ENCODE results near the gene SPSB1. TPM values are rescaled to one million over a fixed set of nuclear protein-coding genes. Genes with fewer than 3 reads are reported as not detected.

Gene SPSB1
- polyA plus RNA-seq, 1 donor (not counting 4 experiments of a cell fraction or from before 2014, with no cell fraction given): 19.8 TPM

GRCh38 chr1:9267827-9268581 lies 24.7 kb upstream of the SPSB1 start:
- H3K27ac ChIP-seq (ENCODE audit: control insufficient read depth, insufficient read depth, low read length): no peak overlapping the region
- no peaks in the 10 kb centered on the region for H3K36me3 ChIP-seq (ENCODE audit: control insufficient read depth in 2 of 2, extremely low read depth in 1 of 2, insufficient read depth in 2 of 2, low read length in 2 of 2)
- no peak for TF ChIP-seq EZH2 (IDR thresholded peaks at IDR 0.05; ENCODE audit: low read length)
- TF ChIP-seq CTCF (optimal IDR thresholded peaks at IDR 0.05 in 1 of 3, IDR thresholded peaks at IDR 0.05 in 1 of 3, conservative IDR thresholded peaks at IDR 0.05 in 1 of 3; ENCODE audit: extremely low read depth in 1 of 3, insufficient read depth in 2 of 3, low read length in 3 of 3): no peak
- dilution Hi-C loops (cut with MboI; ENCODE audit: extremely low pct_ligation_motif_present, low sequenced_read_pairs): no loop called here
- no peak for FAIRE-seq
- H3K9ac ChIP-seq (ENCODE audit: control insufficient read depth, extremely low read depth, insufficient read depth, low read length): no peak overlapping the region
- DNase-seq (ENCODE audit: low read depth, low spot score): no peak
- no peak overlapping the region for H2AFZ ChIP-seq (ENCODE audit: control insufficient read depth, low read length)
- no peaks in the 10 kb centered on the region for H4K20me1 ChIP-seq (ENCODE audit: control insufficient read depth, extremely low read depth, insufficient read depth, low read length)
- no peak overlapping the region for H3K4me2 ChIP-seq (ENCODE audit: control insufficient read depth, extremely low read depth, insufficient read depth, low read depth, low read length)
- no peaks in the 10 kb centered on the region for H3K79me2 ChIP-seq (ENCODE audit: control insufficient read depth, insufficient read depth, low read length)
- no peaks in the 10 kb centered on the region for H3K9me3 ChIP-seq (ENCODE audit: control insufficient read depth, low read depth, low read length)
- H3K4me3 ChIP-seq (ENCODE audit: control insufficient read depth in 2 of 3, extremely low read depth in 1 of 3, insufficient read depth in 2 of 3, low read depth in 1 of 3, low read length in 3 of 3): no peak overlapping the region
- peaks cover 12% of the 10 kb centered on the region for H3K4me1 ChIP-seq (ENCODE audit: control insufficient read depth, extremely low read depth, insufficient read depth, low read length)
- H3K27me3 ChIP-seq (ENCODE audit: control insufficient read depth, extremely low read depth, insufficient read depth, low read length): peaks cover 6% of the 10 kb centered on the region
- H3K9me1 ChIP-seq (ENCODE audit: control insufficient read depth, extremely low read depth, insufficient read depth, low read length): no peaks in the 10 kb centered on the region

GRCh38 chr1:9269078-9269501 lies 23.6 kb upstream of the SPSB1 start:
- H3K9me3 ChIP-seq (ENCODE audit: control insufficient read depth, low read depth, low read length): no peaks in the 10 kb centered on the region
- no peak for DNase-seq (ENCODE audit: low read depth, low spot score)
- no peak overlapping the region for H3K4me2 ChIP-seq (ENCODE audit: control insufficient read depth, extremely low read depth, insufficient read depth, low read depth, low read length)
- H4K20me1 ChIP-seq (ENCODE audit: control insufficient read depth, extremely low read depth, insufficient read depth, low read length): no peaks in the 10 kb centered on the region
- H3K27ac ChIP-seq (ENCODE audit: control insufficient read depth, insufficient read depth, low read length): no peak overlapping the region
- FAIRE-seq: no peak
- dilution Hi-C loops (cut with MboI; ENCODE audit: extremely low pct_ligation_motif_present, low sequenced_read_pairs): no loop called here
- TF ChIP-seq CTCF (optimal IDR thresholded peaks at IDR 0.05 in 1 of 3, IDR thresholded peaks at IDR 0.05 in 1 of 3, conservative IDR thresholded peaks at IDR 0.05 in 1 of 3; ENCODE audit: extremely low read depth in 1 of 3, insufficient read depth in 2 of 3, low read length in 3 of 3): no peak
- TF ChIP-seq EZH2 (IDR thresholded peaks at IDR 0.05; ENCODE audit: low read length): no peak
- H3K27me3 ChIP-seq (ENCODE audit: control insufficient read depth, extremely low read depth, insufficient read depth, low read length): peaks cover 6% of the 10 kb centered on the region
- peaks cover 12% of the 10 kb centered on the region for H3K4me1 ChIP-seq (ENCODE audit: control insufficient read depth, extremely low read depth, insufficient read depth, low read length)
- H2AFZ ChIP-seq (ENCODE audit: control insufficient read depth, low read length): no peak overlapping the region
- no peaks in the 10 kb centered on the region for H3K79me2 ChIP-seq (ENCODE audit: control insufficient read depth, insufficient read depth, low read length)
- H3K36me3 ChIP-seq (ENCODE audit: control insufficient read depth in 2 of 2, extremely low read depth in 1 of 2, insufficient read depth in 2 of 2, low read length in 2 of 2): no peaks in the 10 kb centered on the region
- H3K9ac ChIP-seq (ENCODE audit: control insufficient read depth, extremely low read depth, insufficient read depth, low read length): no peak overlapping the region
- H3K9me1 ChIP-seq (ENCODE audit: control insufficient read depth, extremely low read depth, insufficient read depth, low read length): no peaks in the 10 kb centered on the region
- no peak overlapping the region for H3K4me3 ChIP-seq (ENCODE audit: control insufficient read depth in 2 of 3, extremely low read depth in 1 of 3, insufficient read depth in 2 of 3, low read depth in 1 of 3, low read length in 3 of 3)

All from keratinocyte (primary cell).